Tibial nerve (tissue), 3 donors: ENCODE results near the gene NOD2.

Source experiments
- POLR2A ChIP-seq, 2 donors: fragments of 450-650 bp; IDR thresholded peaks; one replicate each; pipeline ENCODE4 v1.6.1; 2017; ENCODE audit warnings: antibody characterized with exemption in 2 of 2, mild to moderate bottlenecking in 2 of 2, moderate library complexity in 2 of 2
- TF ChIP-seq, protein P1 (sequence below), 5 experiments: fragments of 200-600 bp in 3 of 5; fragments of 450-650 bp in 2 of 5; sonication (generic) in 3 of 5; IDR thresholded peaks; one replicate each; pipeline ENCODE4 v1.5.1; 2016 to 2019; ENCODE audit warnings: antibody characterized with exemption in 5 of 5, mild to moderate bottlenecking in 3 of 5, moderate library complexity in 2 of 5

DNA sequence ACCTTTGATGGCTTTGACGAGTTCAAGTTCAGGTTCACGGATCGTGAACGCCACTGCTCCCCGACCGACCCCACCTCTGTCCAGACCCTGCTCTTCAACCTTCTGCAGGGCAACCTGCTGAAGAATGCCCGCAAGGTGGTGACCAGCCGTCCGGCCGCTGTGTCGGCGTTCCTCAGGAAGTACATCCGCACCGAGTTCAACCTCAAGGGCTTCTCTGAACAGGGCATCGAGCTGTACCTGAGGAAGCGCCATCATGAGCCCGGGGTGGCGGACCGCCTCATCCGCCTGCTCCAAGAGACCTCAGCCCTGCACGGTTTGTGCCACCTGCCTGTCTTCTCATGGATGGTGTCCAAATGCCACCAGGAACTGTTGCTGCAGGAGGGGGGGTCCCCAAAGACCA lies 17.6 kb downstream of the NOD2 start:
- TF ChIP-seq POLR2A (IDR thresholded peaks at IDR 0.05) = no peak
- TF ChIP-seq, protein P1, sequence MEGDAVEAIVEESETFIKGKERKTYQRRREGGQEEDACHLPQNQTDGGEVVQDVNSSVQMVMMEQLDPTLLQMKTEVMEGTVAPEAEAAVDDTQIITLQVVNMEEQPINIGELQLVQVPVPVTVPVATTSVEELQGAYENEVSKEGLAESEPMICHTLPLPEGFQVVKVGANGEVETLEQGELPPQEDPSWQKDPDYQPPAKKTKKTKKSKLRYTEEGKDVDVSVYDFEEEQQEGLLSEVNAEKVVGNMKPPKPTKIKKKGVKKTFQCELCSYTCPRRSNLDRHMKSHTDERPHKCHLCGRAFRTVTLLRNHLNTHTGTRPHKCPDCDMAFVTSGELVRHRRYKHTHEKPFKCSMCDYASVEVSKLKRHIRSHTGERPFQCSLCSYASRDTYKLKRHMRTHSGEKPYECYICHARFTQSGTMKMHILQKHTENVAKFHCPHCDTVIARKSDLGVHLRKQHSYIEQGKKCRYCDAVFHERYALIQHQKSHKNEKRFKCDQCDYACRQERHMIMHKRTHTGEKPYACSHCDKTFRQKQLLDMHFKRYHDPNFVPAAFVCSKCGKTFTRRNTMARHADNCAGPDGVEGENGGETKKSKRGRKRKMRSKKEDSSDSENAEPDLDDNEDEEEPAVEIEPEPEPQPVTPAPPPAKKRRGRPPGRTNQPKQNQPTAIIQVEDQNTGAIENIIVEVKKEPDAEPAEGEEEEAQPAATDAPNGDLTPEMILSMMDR (IDR thresholded peaks at IDR 0.05) = no peak
